HepG2 (cell line): ENCODE data around the gene EHD1. TPM values are rescaled to one million over a fixed set of nuclear protein-coding genes. Genes with fewer than 3 reads are reported as not detected.
A peak's percentile ranks its signal among the peaks of the same experiment; 100 is the strongest.

Experiments used
- CEBPZ ChIP-seq: IDR thresholded peaks from 2 replicates; pipeline ENCODE4 v1.6.1; 2012; ENCODE audit warnings: low read length, improper control_type of control experiment
- DDIT3 ChIP-seq: sonication (generic); formaldehyde crosslinking; IDR thresholded peaks from 2 replicates; pipeline ENCODE4 v1.4.0; 2020; ENCODE audit warnings: mild to moderate bottlenecking, missing genetic modification reagents
- ESRRA ChIP-seq: sonication (generic); formaldehyde crosslinking; IDR thresholded peaks from 2 replicates; pipeline ENCODE4 v1.5.1; 2020; ENCODE audit warnings: mild to moderate bottlenecking, low read depth, missing genetic modification reagents
- HMG20A ChIP-seq: IDR thresholded peaks from 2 replicates; pipeline ENCODE4 v1.6.1; 2016; ENCODE audit warnings: borderline replicate concordance
- MTERF4 ChIP-seq: sonication (generic); formaldehyde crosslinking; IDR thresholded peaks from 2 replicates; pipeline ENCODE4 v1.8.0; 2023; ENCODE audit warnings: mild to moderate bottlenecking, missing genetic modification reagents
- NONO ChIP-seq, 2 experiments: fragments of 450-650 bp in 1 of 2; sonication (generic) in 1 of 2; formaldehyde crosslinking in 1 of 2; IDR thresholded peaks in 1 of 2; conservative IDR thresholded peaks in 1 of 2; 2 replicates each; pipeline versions ENCODE4 v1.6.1 to v1.8.0; 2017 to 2022; ENCODE audit warnings: mild to moderate bottlenecking in 1 of 2, missing genetic modification reagents in 1 of 2, moderate library complexity in 1 of 2
- POLR2G ChIP-seq: fragments of 200-400 bp; formaldehyde crosslinking; IDR thresholded peaks from 2 replicates; pipeline ENCODE4 v1.6.1; 2018; ENCODE audit warnings: mild to moderate bottlenecking, low read depth, low read length, moderate library complexity
- PRDM10 ChIP-seq: sonication (generic); formaldehyde crosslinking; IDR thresholded peaks from 2 replicates; pipeline ENCODE4 v1.4.0; 2020; ENCODE audit warnings: low read depth, missing genetic modification reagents
- SALL1 ChIP-seq: sonication (generic); formaldehyde crosslinking; IDR thresholded peaks from 2 replicates; pipeline ENCODE4 v1.8.0; 2022; ENCODE audit warnings: mild to moderate bottlenecking, missing genetic modification reagents
- TCF7L2 ChIP-seq: IDR thresholded peaks from 2 replicates; pipeline ENCODE4 v1.6.1; 2011; ENCODE audit warnings: mild to moderate bottlenecking, low read depth, low read length, moderate library complexity
- ZBTB3 ChIP-seq: sonication (generic); formaldehyde crosslinking; IDR thresholded peaks from 2 replicates; pipeline ENCODE4 v1.4.0; 2020; ENCODE audit warnings: low read depth, mild to moderate bottlenecking, moderate library complexity, missing genetic modification reagents, borderline replicate concordance
- ZKSCAN1 ChIP-seq: fragments of 150-350 bp; IDR thresholded peaks from 2 replicates; pipeline ENCODE4 v1.6.1; 2014; ENCODE audit warnings: low read length
- ZNF468 ChIP-seq: sonication (generic); formaldehyde crosslinking; IDR thresholded peaks from 2 replicates; pipeline ENCODE4 v1.8.0; 2022; ENCODE audit warnings: mild to moderate bottlenecking, moderate library complexity, missing genetic modification reagents
- ZNF484 ChIP-seq: sonication (generic); formaldehyde crosslinking; IDR thresholded peaks from 2 replicates; pipeline ENCODE4 v1.5.1; 2020; ENCODE audit warnings: mild to moderate bottlenecking, low read depth, missing genetic modification reagents, borderline replicate concordance
- polyA plus RNA-seq, 8 experiments: library from polyadenylated mRNA; depleted of rRNA in 3 of 8; stranded (reverse) in 7 of 8; unstranded in 1 of 8; fragments of >200 nt; fragmentation: Illumina TruSeq in 4 of 8; extraction: Trizol in 4 of 8; gene quantifications; 2 replicates each; pipeline versions ENCODE4 v1.2.1 to v1.2.3, GENCODE V29; 2011 to 2016; ENCODE audit warnings: low read depth in 4 of 8, missing spikeins in 1 of 8, mixed read lengths in 1 of 8; ENCODE audit not compliant: insufficient read depth in 1 of 8
- total RNA-seq, 5 experiments: library from RNA; depleted of rRNA; stranded (reverse); fragments of >200 nt; fragmentation: Illumina TruSeq; extraction: Trizol; gene quantifications; 2 replicates each; pipeline ENCODE4 v1.2.3, GENCODE V29; 2016; ENCODE audit warnings: low read depth in 1 of 5

The EHD1 gene
- total and polyA plus RNA-seq, 2 of the 13 experiments (the other 11 are each of a cell fraction or from before 2014, with no cell fraction given): 23.6 to 26.6 TPM

- TF ChIP-seq MTERF4 (CRISPR knock-in tag) (no peak), ZBTB3 (CRISPR knock-in tag) (no peak), PRDM10 (no peak), TCF7L2 (no peak), POLR2G (no peak), ZNF484 (no peak), ZKSCAN1 (no peak), DDIT3 (CRISPR knock-in tag) (no peak), ZNF468 (no peak), ESRRA (CRISPR knock-in tag) (no peak), HMG20A (no peak), NONO (IDR thresholded peaks at IDR 0.05) (no peak), NONO (CRISPR knock-in tag; conservative IDR thresholded peaks at IDR 0.05) (no peak), CEBPZ (no peak), SALL1 (peak; percentile 13)
Measured at GRCh38 chr11:64891215-64891848, 12.9 kb upstream of the EHD1 start (continued).
